ENCODE measurements around the gene ZNRF1. TPM values are rescaled to one million over a fixed set of nuclear protein-coding genes. Genes with fewer than 3 reads are reported as not detected.

The ZNRF1 gene
- total and polyA plus RNA-seq, 9 donors, result 15.2 to 47.0 (median 45.2) TPM

- WGBS (ENCODE audit: insufficient coverage), result 32% methylated on average over 4 of the region's 7 CpGs
- DNase-seq, result no peak
- Histone ChIP-seq H3K27me3 (ENCODE audit: control insufficient read depth, insufficient read depth, low read length) (no peaks in the 10 kb centered on the region), H3K4me1 (ENCODE audit: control insufficient read depth, insufficient read depth, low read length) (peaks cover 73% of the 10 kb centered on the region), H3K4me3 (ENCODE audit: low read length) (no peak overlapping the region), H3K27ac (ENCODE audit: low read length) (peak overlapping the region; percentile 98), H3K36me3 (ENCODE audit: control insufficient read depth, insufficient read depth, low read length) (peaks cover 2% of the 10 kb centered on the region), H3K9me3 (replicated peaks; ENCODE audit: control insufficient read depth, low read depth, low read length) (no peaks in the 10 kb centered on the region)
Observed at GRCh38 chr16:75111514-75111940, 112.7 kb downstream of the ZNRF1 start.

GRCh38 chr16:75111961-75112733, 113.3 kb downstream of the ZNRF1 start:
- WGBS (ENCODE audit: insufficient coverage), result 40% methylated on average over 26 of the region's 26 CpGs
- no peaks in the 10 kb centered on the region for H3K27me3 ChIP-seq (ENCODE audit: control insufficient read depth, insufficient read depth, low read length)
- peaks cover 70% of the 10 kb centered on the region for H3K4me1 ChIP-seq (ENCODE audit: control insufficient read depth, insufficient read depth, low read length)
- H3K36me3 ChIP-seq (ENCODE audit: control insufficient read depth, insufficient read depth, low read length), result no peaks in the 10 kb centered on the region
- peak overlapping the region; percentile 98 for H3K27ac ChIP-seq (ENCODE audit: low read length)
- DNase-seq, result peak; percentile 55
- H3K9me3 ChIP-seq (replicated peaks; ENCODE audit: control insufficient read depth, low read depth, low read length), result no peaks in the 10 kb centered on the region
- no peak overlapping the region for H3K4me3 ChIP-seq (ENCODE audit: low read length)

DNA sequence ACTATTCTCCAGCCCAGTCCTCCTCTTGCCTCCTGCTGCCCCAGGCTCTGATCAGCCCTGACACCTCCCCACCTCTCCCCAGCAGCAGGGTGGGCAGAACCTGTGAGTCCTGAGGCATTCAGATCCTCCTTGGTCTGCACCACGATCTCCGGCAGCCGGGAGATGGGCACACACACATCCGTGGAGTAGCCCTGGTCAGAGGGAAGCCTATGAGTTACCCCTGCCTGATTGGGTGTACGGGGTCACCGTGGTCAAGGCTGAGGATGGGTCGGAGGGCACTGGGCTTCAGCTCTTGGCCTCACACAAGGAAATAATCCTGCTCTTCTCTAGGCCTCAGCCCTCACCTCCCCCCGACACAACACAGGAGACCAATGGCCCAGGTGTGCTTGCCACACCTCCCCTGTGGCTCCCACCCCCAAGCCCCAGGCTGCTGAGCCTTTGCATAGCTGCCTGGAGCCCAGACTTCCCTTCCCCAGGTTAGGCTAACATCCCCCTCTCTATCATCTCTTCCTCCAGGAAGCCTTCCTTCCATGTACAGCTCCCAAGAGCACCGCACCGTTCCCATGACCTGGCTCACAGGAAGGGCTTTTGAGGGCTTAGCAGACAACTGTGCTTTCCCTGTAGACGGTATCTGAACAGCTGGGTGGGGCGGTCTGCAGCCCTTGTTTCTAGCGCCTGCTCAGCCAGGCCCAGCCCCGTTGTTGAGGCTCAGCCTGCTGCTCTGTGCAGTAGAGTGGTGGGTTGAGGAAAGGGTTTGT, 114.1 kb downstream of the ZNRF1 start:
- peak overlapping the region; percentile 29 for H3K27ac ChIP-seq (ENCODE audit: low read length)
- no peaks in the 10 kb centered on the region for H3K27me3 ChIP-seq (ENCODE audit: control insufficient read depth, insufficient read depth, low read length)
- 57% methylated on average over 14 of the region's 14 CpGs for WGBS (ENCODE audit: insufficient coverage)
- DNase-seq, result peak; percentile 49
- no peak overlapping the region for H3K4me3 ChIP-seq (ENCODE audit: low read length)
- no peaks in the 10 kb centered on the region for H3K9me3 ChIP-seq (replicated peaks; ENCODE audit: control insufficient read depth, low read depth, low read length)
- H3K36me3 ChIP-seq (ENCODE audit: control insufficient read depth, insufficient read depth, low read length), result no peaks in the 10 kb centered on the region
- H3K4me1 ChIP-seq (ENCODE audit: control insufficient read depth, insufficient read depth, low read length), result peaks cover 63% of the 10 kb centered on the region

GRCh38 chr16:75113541-75114121, 114.8 kb downstream of the ZNRF1 start:
- no peaks in the 10 kb centered on the region for H3K36me3 ChIP-seq (ENCODE audit: control insufficient read depth, insufficient read depth, low read length)
- DNase-seq, result no peak
- no peaks in the 10 kb centered on the region for H3K27me3 ChIP-seq (ENCODE audit: control insufficient read depth, insufficient read depth, low read length)
- H3K4me3 ChIP-seq (ENCODE audit: low read length), result no peak overlapping the region
- 72% methylated on average over 19 of the region's 20 CpGs for WGBS (ENCODE audit: insufficient coverage)
- H3K27ac ChIP-seq (ENCODE audit: low read length), result no peak overlapping the region
- H3K9me3 ChIP-seq (replicated peaks; ENCODE audit: control insufficient read depth, low read depth, low read length), result no peaks in the 10 kb centered on the region
- H3K4me1 ChIP-seq (ENCODE audit: control insufficient read depth, insufficient read depth, low read length), result peaks cover 59% of the 10 kb centered on the region

GRCh38 chr16:75114179-75114945, 115.5 kb downstream of the ZNRF1 start:
- no peaks in the 10 kb centered on the region for H3K36me3 ChIP-seq (ENCODE audit: control insufficient read depth, insufficient read depth, low read length)
- peaks cover 52% of the 10 kb centered on the region for H3K4me1 ChIP-seq (ENCODE audit: control insufficient read depth, insufficient read depth, low read length)
- H3K9me3 ChIP-seq (replicated peaks; ENCODE audit: control insufficient read depth, low read depth, low read length), result no peaks in the 10 kb centered on the region
- 87% methylated on average over 43 of the region's 44 CpGs for WGBS (ENCODE audit: insufficient coverage)
- H3K27me3 ChIP-seq (ENCODE audit: control insufficient read depth, insufficient read depth, low read length), result no peaks in the 10 kb centered on the region
- no peak overlapping the region for H3K4me3 ChIP-seq (ENCODE audit: low read length)
- no peak overlapping the region for H3K27ac ChIP-seq (ENCODE audit: low read length)
- DNase-seq, result no peak

DNA sequence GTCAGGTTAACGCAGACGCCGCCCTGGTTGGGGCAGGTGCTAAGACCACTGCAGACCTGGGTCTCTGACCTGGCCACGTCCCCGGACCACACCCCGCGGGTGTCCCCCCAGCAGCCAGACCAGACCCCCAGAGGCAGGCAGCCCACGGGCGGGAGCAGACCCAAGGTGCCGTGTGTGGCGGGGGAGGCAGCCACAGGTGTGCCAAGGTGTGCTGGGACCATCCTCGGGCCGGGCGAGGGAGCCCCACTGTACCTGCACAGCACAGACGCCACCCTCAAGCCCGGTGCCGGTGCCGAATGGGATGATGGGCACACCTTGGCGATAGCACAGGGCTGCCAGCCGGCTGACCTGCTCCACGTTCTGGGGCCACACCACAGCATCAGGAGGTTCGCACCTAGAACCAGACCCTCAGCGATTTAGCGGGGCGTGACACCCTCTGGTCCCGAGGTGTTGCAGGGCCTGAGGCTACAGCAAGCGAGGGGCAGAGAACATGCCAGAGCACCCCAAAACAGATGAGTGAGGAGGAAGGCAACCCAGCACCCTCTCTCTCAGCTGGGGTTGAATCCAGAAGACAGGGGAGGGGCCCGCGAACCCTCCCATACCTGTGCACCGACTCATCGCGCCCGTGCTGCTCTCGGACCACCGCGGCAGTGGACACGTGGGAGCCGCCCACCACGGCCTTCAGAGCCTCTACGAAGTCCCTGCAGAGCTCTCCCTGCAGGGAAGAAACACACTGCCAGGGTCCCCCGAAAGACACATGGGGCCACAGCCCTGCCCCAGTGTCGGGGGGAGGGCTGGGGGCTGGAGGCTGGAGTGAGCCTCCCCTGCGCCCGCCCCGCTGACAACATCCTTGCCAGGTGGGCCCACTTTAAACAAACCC, 116.4 kb downstream of the ZNRF1 start:
- Histone ChIP-seq H3K9me3 (replicated peaks; ENCODE audit: control insufficient read depth, low read depth, low read length) (no peaks in the 10 kb centered on the region), H3K27me3 (ENCODE audit: control insufficient read depth, insufficient read depth, low read length) (no peaks in the 10 kb centered on the region), H3K4me1 (ENCODE audit: control insufficient read depth, insufficient read depth, low read length) (peaks cover 44% of the 10 kb centered on the region), H3K27ac (ENCODE audit: low read length) (no peak overlapping the region), H3K4me3 (ENCODE audit: low read length) (no peak overlapping the region), H3K36me3 (ENCODE audit: control insufficient read depth, insufficient read depth, low read length) (no peaks in the 10 kb centered on the region)
- DNase-seq, result no peak
- WGBS (ENCODE audit: insufficient coverage), result 92% methylated on average over 36 of the region's 45 CpGs

GRCh38 chr16:75116081-75116910, 117.5 kb downstream of the ZNRF1 start, which contains the start of gene LDHD:
Gene LDHD, minus strand, starts transcription at chr16:75116780. Its CDS starts 60 bp downstream, at chr16:75116720.
- no peak within 1 kb of the TSS for H3K27ac ChIP-seq (ENCODE audit: low read length)
- H3K4me1 ChIP-seq (ENCODE audit: control insufficient read depth, insufficient read depth, low read length), result peaks cover 33% of the 10 kb centered on the region

GRCh38 chr16:75116911-75117245, 118.1 kb downstream of the ZNRF1 start:
- Histone ChIP-seq H3K27ac (ENCODE audit: low read length) (no peak overlapping the region), H3K4me1 (ENCODE audit: control insufficient read depth, insufficient read depth, low read length) (peaks cover 27% of the 10 kb centered on the region), H3K27me3 (ENCODE audit: control insufficient read depth, insufficient read depth, low read length) (no peaks in the 10 kb centered on the region), H3K9me3 (replicated peaks; ENCODE audit: control insufficient read depth, low read depth, low read length) (peaks cover under 1% of the 10 kb centered on the region), H3K4me3 (ENCODE audit: low read length) (no peak overlapping the region), H3K36me3 (ENCODE audit: control insufficient read depth, insufficient read depth, low read length) (no peaks in the 10 kb centered on the region)
- WGBS (ENCODE audit: insufficient coverage), result no CpG with 5 or more reads among the region's 3 CpGs
- no peak for DNase-seq

More at GRCh38 chr16:75116081-75116910, 117.5 kb downstream of the ZNRF1 start, which contains the start of gene LDHD:
- WGBS (ENCODE audit: insufficient coverage), result 27% methylated on average over 3 of the region's 15 CpGs
- Histone ChIP-seq H3K4me3 (ENCODE audit: low read length) (peak within 1 kb of the TSS; percentile 23), H3K27me3 (ENCODE audit: control insufficient read depth, insufficient read depth, low read length) (no peaks in the 10 kb centered on the region), H3K36me3 (ENCODE audit: control insufficient read depth, insufficient read depth, low read length) (no peaks in the 10 kb centered on the region), H3K9me3 (replicated peaks; ENCODE audit: control insufficient read depth, low read depth, low read length) (no peaks in the 10 kb centered on the region)
- peak; percentile 63 for DNase-seq

Data from muscle of leg (tissue), 11 donors.